GM18951 (cell line): ENCODE data around the gene NPTXR.
"Not testable (repeated sequence)": the region's sequence is repeated elsewhere in the genome, so short reads cannot be mapped to it uniquely, and the experiment has no call there.

Experiments
- POLR2A ChIP-seq: IDR thresholded peaks from 4 replicates; pipeline ENCODE4 v1.6.1; 2011; ENCODE audit warnings: mild to moderate bottlenecking; ENCODE audit not compliant: insufficient read length, insufficient read depth; ENCODE audit errors: extremely low read depth
- in situ Hi-C: fragments of 300-500 bp; cut with MboI; formaldehyde crosslinking; loops from one replicate; pipeline ENCODE4 v1.12.0; 2022; ENCODE audit warnings: low sequenced_read_pairs, mixed read lengths, inconsistent platforms; ENCODE audit not compliant: unreplicated experiment

The NPTXR gene

GRCh38 chr22:38866399-38867123, 22.7 kb upstream of the NPTXR start:
- in situ Hi-C loops, result no loop called here
- no peak for TF ChIP-seq POLR2A

GRCh38 chr22:38866024-38866398, 22.2 kb upstream of the NPTXR start:
- in situ Hi-C loops, result no loop called here
- no peak for TF ChIP-seq POLR2A

GRCh38 chr22:38865201-38866023, 21.6 kb upstream of the NPTXR start:
- in situ Hi-C loops, result no loop called here
- TF ChIP-seq POLR2A, result no peak

GRCh38 chr22:38864361-38865191, 20.7 kb upstream of the NPTXR start:
- TF ChIP-seq POLR2A, result no peak
- in situ Hi-C loops, result no loop called here

GRCh38 chr22:38863531-38864131, 19.8 kb upstream of the NPTXR start:
- in situ Hi-C loops, result no loop called here
- peak; percentile 18 for TF ChIP-seq POLR2A

- TF ChIP-seq POLR2A, result no peak
- in situ Hi-C loops, result no loop called here
Measured at GRCh38 chr22:38862375-38863329, 18.8 kb upstream of the NPTXR start.

- TF ChIP-seq POLR2A, result no peak
- in situ Hi-C loops, result no loop called here
Measured at GRCh38 chr22:38861927-38862326, 18.1 kb upstream of the NPTXR start.

GRCh38 chr22:38861170-38861876, 17.5 kb upstream of the NPTXR start:
- peak; percentile 5 for TF ChIP-seq POLR2A
- in situ Hi-C loops, result no loop called here

- in situ Hi-C loops, result no loop called here
- TF ChIP-seq POLR2A, result no peak
Measured at GRCh38 chr22:38860283-38861169, 16.7 kb upstream of the NPTXR start.

GRCh38 chr22:38859581-38860282, 15.9 kb upstream of the NPTXR start:
- in situ Hi-C loops, result no loop called here
- no peak for TF ChIP-seq POLR2A

GRCh38 chr22:38858492-38858891, 14.7 kb upstream of the NPTXR start:
- TF ChIP-seq POLR2A, result no peak
- in situ Hi-C loops, result no loop called here

- in situ Hi-C loops, result not testable (repeated sequence)
Measured at GRCh38 chr22:38854476-38854875, 10.6 kb upstream of the NPTXR start.

GRCh38 chr22:38853883-38854282, 10.1 kb upstream of the NPTXR start:
- in situ Hi-C loops, result not testable (repeated sequence)
